Panc1 (cell line): ENCODE data around the gene RHOA. TPM values are rescaled to one million over a fixed set of nuclear protein-coding genes. Genes with fewer than 3 reads are reported as not detected.
"Not testable (repeated sequence)": the region's sequence is repeated elsewhere in the genome, so short reads cannot be mapped to it uniquely, and the experiment has no call there.

Experiments used
- ATAC-seq: fragments of 200-7000 bp; cut with Tn5 transposase; 2 replicates; pipeline ENCODE4 v1.9.1; 2020; ENCODE audit warnings: mild to moderate bottlenecking, moderate library complexity
- BruUV-seq: library from RNA; stranded (reverse); fragments of 400-500 nt; replicated peaks from 2 replicates; lab custom pipeline; 2021; lab: Mats Ljungman, UMichigan
- CTCF ChIA-PET: fragments of 300-600 bp; sonication (Branson Sonifier 250); formaldehyde crosslinking; loops from one replicate; lab custom pipeline; 2022; ENCODE audit warnings: antibody characterized with exemption; lab: Charles Lee
- POLR2A ChIA-PET: fragments of 300-600 bp; sonication (Branson Sonifier 250); formaldehyde crosslinking; loops from one replicate; lab custom pipeline; 2022; ENCODE audit warnings: antibody characterized with exemption; lab: Charles Lee
- DNase-seq: peaks from one replicate; pipeline ENCODE4 v3.0.0-alpha.2; 2010; ENCODE audit warnings: low read depth, low spot score
- H3K27ac ChIP-seq: 2 replicates; pipeline ENCODE4 v1.5.1; 2011; ENCODE audit warnings: mild to moderate bottlenecking, low read length, inconsistent platforms
- H3K27me3 ChIP-seq: fragments of 200-500 bp; sonication (Bioruptor generic); 2 replicates; pipeline ENCODE4 v1.6.0; 2014; ENCODE audit warnings: low read length, inconsistent platforms; ENCODE audit not compliant: control insufficient read depth, insufficient read depth
- H3K36me3 ChIP-seq: fragments of 200-500 bp; sonication (Bioruptor generic); 2 replicates; pipeline ENCODE4 v1.5.1; 2014; ENCODE audit warnings: inconsistent platforms, mild to moderate bottlenecking, low read length, moderate library complexity; ENCODE audit not compliant: control insufficient read depth, insufficient read depth
- H3K4me1 ChIP-seq: 2 replicates; pipeline ENCODE4 v1.5.1; 2011; ENCODE audit warnings: inconsistent platforms, mild to moderate bottlenecking, low read length, moderate library complexity; ENCODE audit not compliant: control insufficient read depth, insufficient read depth
- H3K4me3 ChIP-seq, 2 experiments: 2 replicates each; pipeline ENCODE4 v1.5.1; 2011 to 2012; ENCODE audit warnings: low read depth in 2 of 2, low read length in 2 of 2, mild to moderate bottlenecking in 2 of 2, inconsistent platforms in 1 of 2, moderate library complexity in 1 of 2
- H3K9me3 ChIP-seq: fragments of 200-500 bp; sonication (Bioruptor generic); 2 replicates; pipeline ENCODE4 v1.5.1; 2014; ENCODE audit warnings: low read depth, mild to moderate bottlenecking, inconsistent platforms, low read length, moderate library complexity; ENCODE audit not compliant: control insufficient read depth, insufficient read depth
- CTCF ChIP-seq: fragments of 450-650 bp; IDR thresholded peaks from 2 replicates; pipeline ENCODE4 v1.5.1; 2017; ENCODE audit warnings: mild to moderate bottlenecking
- POLR2AphosphoS5 ChIP-seq: IDR thresholded peaks from 2 replicates; pipeline ENCODE4 v1.6.1; 2012; ENCODE audit warnings: mild to moderate bottlenecking, low read depth, low read length, moderate library complexity
- REST ChIP-seq, 2 experiments: IDR thresholded peaks; 2 replicates each; pipeline ENCODE4 v1.6.1; 2011 to 2012; ENCODE audit warnings: low read depth in 2 of 2, control low read depth in 1 of 2, low read length in 1 of 2, mild to moderate bottlenecking in 1 of 2, moderate library complexity in 1 of 2; ENCODE audit not compliant: insufficient read depth in 1 of 2
- SIN3A ChIP-seq: IDR thresholded peaks from 2 replicates; pipeline ENCODE4 v1.6.1; 2012; ENCODE audit warnings: low read depth, mild to moderate bottlenecking, low read length, moderate library complexity, borderline replicate concordance; ENCODE audit not compliant: insufficient read depth
- TCF7L2 ChIP-seq: IDR thresholded peaks from 2 replicates; pipeline ENCODE4 v1.6.1; 2011; ENCODE audit warnings: mild to moderate bottlenecking, low read depth, low read length, inconsistent platforms
- in situ Hi-C: cut with HindIII; loops from 2 replicates; pipeline ENCODE4 v1.10.0; 2016; ENCODE audit warnings: low sequenced_read_pairs, low pct_unique_long_range_greater_than_20kb
- intact Hi-C: fragments of 100-400 bp; cut with micrococcal nuclease; formaldehyde crosslinking; loops from one replicate; pipeline ENCODE4 v1.10.0; 2022; ENCODE audit not compliant: unreplicated experiment
- total RNA-seq: library from RNA; stranded (reverse); gene quantifications from one replicate; pipeline ENCODE4 v1.2.1, GENCODE V29; 2021; ENCODE audit not compliant: unreplicated experiment

Gene RHOA
- total RNA-seq, 1 experiment from 2014 or later, result 296 TPM

GRCh38 chr3:49410066-49410845 lies 1.5 kb downstream of the RHOA start:
- in situ Hi-C loops, result no loop called here
- Histone ChIP-seq H3K27me3 (no peaks in the 10 kb centered on the region), H3K4me1 (peaks cover 30% of the 10 kb centered on the region), H3K4me3 (peak overlapping the region; percentile 84 to 93), H3K27ac (peak overlapping the region; percentile 90), H3K9me3 (no peaks in the 10 kb centered on the region), H3K36me3 (peaks cover 10% of the 10 kb centered on the region; the same call in 1 of the 2 replicates)
- TF ChIP-seq POLR2AphosphoS5, result no peak
- no peak for TF ChIP-seq TCF7L2
- no peak for TF ChIP-seq CTCF
- no peak for TF ChIP-seq SIN3A
- TF ChIP-seq REST (IDR thresholded peaks at IDR 0.05; ENCODE audit: insufficient read depth in 1 of 2, low read depth in 2 of 2, low read length in 1 of 2), result no peak
- ChIA-PET POLR2A (no interaction called here), CTCF (no interaction called here)
- DNase-seq, result no peak
- no peak for ATAC-seq
- BruUV-seq, result TSS peak; percentile 87
- intact Hi-C loops, result no loop called here

- no peak overlapping the region for H3K4me3 ChIP-seq
- in situ Hi-C loops (no loop called here), intact Hi-C loops (no loop called here)
- no peaks in the 10 kb centered on the region for H3K27me3 ChIP-seq
- POLR2A ChIA-PET, result no interaction called here
- no TSS peak for BruUV-seq
- no peak overlapping the region for H3K27ac ChIP-seq
- CTCF ChIA-PET, result no interaction called here
- no peaks in the 10 kb centered on the region for H3K9me3 ChIP-seq
- peaks cover 22% of the 10 kb centered on the region for H3K4me1 ChIP-seq
- ATAC-seq, result no peak
- H3K36me3 ChIP-seq, result peaks cover 8% of the 10 kb centered on the region; the same call in 1 of the 2 replicates
- no peak for DNase-seq
- TF ChIP-seq TCF7L2, result no peak
- no peak for TF ChIP-seq REST (IDR thresholded peaks at IDR 0.05; ENCODE audit: insufficient read depth in 1 of 2, low read depth in 2 of 2, low read length in 1 of 2)
- TF ChIP-seq CTCF, result no peak
- no peak for TF ChIP-seq SIN3A
- TF ChIP-seq POLR2AphosphoS5, result no peak
These were observed 4.9 kb downstream of the RHOA start for GRCh38 chr3:49406571-49407565.

GRCh38 chr3:49405570-49405969 lies 6.2 kb downstream of the RHOA start:
- peaks cover 22% of the 10 kb centered on the region for H3K4me1 ChIP-seq
- DNase-seq, H3K27ac ChIP-seq, H3K9me3 ChIP-seq, in situ Hi-C loops, H3K27me3 ChIP-seq, BruUV-seq, intact Hi-C loops, H3K4me3 ChIP-seq, H3K36me3 ChIP-seq, CTCF ChIA-PET: not testable (repeated sequence)
- 0 out of 2 replicates have a peak, but pooled peaks have one; percentile 22 for ATAC-seq
- POLR2A ChIA-PET, result interaction anchor here (0.8 kb wide), 1 partner anchor 73 kb away, joined by 4 read pairs; no protein-coding TSS in a partner anchor
